GM23338 (cell line): ENCODE measurements around the gene ETV3.

Experiments used
- CREB1 ChIP-seq: fragments of 250-450 bp; sonication (Bioruptor Pico); IDR thresholded peaks from 2 replicates; pipeline ENCODE4 v1.5.0; 2020; ENCODE audit warnings: low read depth, mild to moderate bottlenecking, moderate library complexity
- CTCF ChIP-seq, 2 experiments: fragments of 200-600 bp in 1 of 2; sonication (generic) in 1 of 2; conservative IDR thresholded peaks; 2 replicates each; pipeline versions ENCODE4 v1.5.1 to v1.6.1; 2016 to 2017; ENCODE audit warnings: antibody characterized with exemption in 2 of 2, low read depth in 2 of 2, mild to moderate bottlenecking in 2 of 2, moderate library complexity in 1 of 2
- ETS1 ChIP-seq: IDR thresholded peaks from 2 replicates; pipeline ENCODE4 v1.6.1; 2016; ENCODE audit warnings: antibody characterized with exemption
- EZH2 ChIP-seq: fragments of 200-600 bp; sonication (generic); IDR thresholded peaks from one replicate; pipeline ENCODE4 v1.8.0; 2017; ENCODE audit warnings: antibody characterized with exemption, mild to moderate bottlenecking, low read depth; ENCODE audit not compliant: unreplicated experiment
- EZH2phosphoT487 ChIP-seq: fragments of 200-600 bp; sonication (generic); IDR thresholded peaks from one replicate; pipeline ENCODE4 v1.8.1; 2018; ENCODE audit warnings: antibody characterized with exemption; ENCODE audit not compliant: unreplicated experiment
- NANOG ChIP-seq: IDR thresholded peaks from 2 replicates; pipeline ENCODE4 v1.6.1; 2016; ENCODE audit warnings: antibody characterized with exemption, borderline replicate concordance
- POLR2AphosphoS5 ChIP-seq: IDR thresholded peaks from 2 replicates; pipeline ENCODE4 v1.6.1; 2016; ENCODE audit warnings: antibody characterized with exemption, low read depth
- REST ChIP-seq: IDR thresholded peaks from one replicate; pipeline ENCODE4 v1.6.1; 2018; ENCODE audit warnings: antibody characterized with exemption; ENCODE audit not compliant: unreplicated experiment
- STAT1 ChIP-seq: IDR thresholded peaks from one replicate; pipeline ENCODE4 v1.6.1; 2016; ENCODE audit warnings: antibody characterized with exemption; ENCODE audit not compliant: unreplicated experiment
- ZNF114 ChIP-seq: fragments of 250-450 bp; sonication (Bioruptor Pico); IDR thresholded peaks from 2 replicates; pipeline ENCODE4 v1.5.0; 2020; ENCODE audit warnings: mild to moderate bottlenecking, moderate library complexity
- ZNF331 ChIP-seq: fragments of 250-450 bp; sonication (Bioruptor Pico); IDR thresholded peaks from 2 replicates; pipeline ENCODE4 v1.5.0; 2020; ENCODE audit warnings: low read depth, mild to moderate bottlenecking, moderate library complexity
- ZNF462 ChIP-seq: fragments of 250-450 bp; sonication (Bioruptor Pico); IDR thresholded peaks from 2 replicates; pipeline ENCODE4 v1.5.0; 2020; ENCODE audit warnings: mild to moderate bottlenecking, moderate library complexity

GRCh38 chr1:157154291-157154690 lies 16.1 kb upstream of the ETV3 start:
- no peak for TF ChIP-seq CTCF (conservative IDR thresholded peaks at IDR 0.05; ENCODE audit: low read depth in 2 of 2)
- no peak for TF ChIP-seq EZH2
- TF ChIP-seq REST = no peak
- no peak for TF ChIP-seq STAT1
- no peak for TF ChIP-seq POLR2AphosphoS5
- TF ChIP-seq CREB1 = no peak
- TF ChIP-seq ZNF462 (CRISPR knock-in tag) = no peak
- no peak for TF ChIP-seq ZNF114 (CRISPR knock-in tag)
- no peak for TF ChIP-seq EZH2phosphoT487
- TF ChIP-seq NANOG = no peak
- TF ChIP-seq ETS1 = no peak
- no peak for TF ChIP-seq ZNF331 (CRISPR knock-in tag)
